HepG2 (cell line): ENCODE data around the gene TMEM53. TPM values are rescaled to one million over a fixed set of nuclear protein-coding genes. Genes with fewer than 3 reads are reported as not detected.

Experiments
- GLI4 ChIP-seq: sonication (generic); formaldehyde crosslinking; IDR thresholded peaks from 2 replicates; pipeline ENCODE4 v1.5.1; 2020; ENCODE audit warnings: missing genetic modification reagents, mild to moderate bottlenecking, moderate library complexity, borderline replicate concordance
- HOXA7 ChIP-seq: sonication (generic); formaldehyde crosslinking; IDR thresholded peaks from 2 replicates; pipeline ENCODE4 v1.8.1; 2022; ENCODE audit warnings: mild to moderate bottlenecking, missing genetic modification reagents, moderate library complexity
- KLF13 ChIP-seq: sonication (generic); formaldehyde crosslinking; IDR thresholded peaks from 2 replicates; pipeline ENCODE4 v1.4.0; 2020; ENCODE audit warnings: mild to moderate bottlenecking, missing genetic modification reagents
- MAF1 ChIP-seq: sonication (generic); formaldehyde crosslinking; IDR thresholded peaks from 2 replicates; pipeline ENCODE4 v1.5.0; 2020; ENCODE audit warnings: missing genetic modification reagents, borderline replicate concordance
- MXD1 ChIP-seq: sonication (generic); formaldehyde crosslinking; IDR thresholded peaks from 2 replicates; pipeline ENCODE4 v1.4.0; 2020; ENCODE audit warnings: mild to moderate bottlenecking, missing genetic modification reagents
- PREB ChIP-seq: sonication (generic); formaldehyde crosslinking; IDR thresholded peaks from 2 replicates; pipeline ENCODE4 v1.4.0; 2020; ENCODE audit warnings: missing genetic modification reagents
- RARA ChIP-seq: IDR thresholded peaks from 2 replicates; pipeline ENCODE4 v1.6.1; 2016; ENCODE audit warnings: missing genetic modification reagents, missing compliant biosample characterization
- SATB2 ChIP-seq: sonication (generic); formaldehyde crosslinking; IDR thresholded peaks from 2 replicates; pipeline ENCODE4 v1.5.0; 2020; ENCODE audit warnings: missing genetic modification reagents
- SOX6 ChIP-seq, 2 experiments: fragments of 450-650 bp in 1 of 2; sonication (generic) in 1 of 2; formaldehyde crosslinking in 1 of 2; IDR thresholded peaks; 2 replicates each; pipeline versions ENCODE4 v1.4.0 to v1.6.1; 2017 to 2020; ENCODE audit warnings: antibody characterized with exemption in 1 of 2, mild to moderate bottlenecking in 1 of 2, missing genetic modification reagents in 1 of 2
- SRF ChIP-seq: IDR thresholded peaks from 2 replicates; pipeline ENCODE4 v1.6.1; 2011; ENCODE audit warnings: mild to moderate bottlenecking, low read depth, low read length, moderate library complexity
- ZBTB39 ChIP-seq: sonication (generic); formaldehyde crosslinking; IDR thresholded peaks from 2 replicates; pipeline ENCODE4 v1.5.0; 2020; ENCODE audit warnings: missing genetic modification reagents
- ZNF296 ChIP-seq: sonication (generic); formaldehyde crosslinking; conservative IDR thresholded peaks from 2 replicates; pipeline ENCODE4 v1.5.0; 2020; ENCODE audit warnings: mild to moderate bottlenecking, missing genetic modification reagents
- ZNF30 ChIP-seq: sonication (generic); formaldehyde crosslinking; IDR thresholded peaks from 2 replicates; pipeline ENCODE4 v1.5.0; 2020; ENCODE audit warnings: mild to moderate bottlenecking, missing genetic modification reagents
- ZNF503 ChIP-seq: sonication (generic); formaldehyde crosslinking; IDR thresholded peaks from 2 replicates; pipeline ENCODE4 v1.4.0; 2020; ENCODE audit warnings: missing genetic modification reagents
- ZNF597 ChIP-seq: sonication (generic); formaldehyde crosslinking; IDR thresholded peaks from 2 replicates; pipeline ENCODE4 v1.5.0; 2020; ENCODE audit warnings: missing genetic modification reagents
- ZNF766 ChIP-seq: sonication (generic); formaldehyde crosslinking; IDR thresholded peaks from 2 replicates; pipeline ENCODE4 v1.5.0; 2020; ENCODE audit warnings: missing genetic modification reagents, borderline replicate concordance
- ZNF768 ChIP-seq: sonication (generic); formaldehyde crosslinking; IDR thresholded peaks from 2 replicates; pipeline ENCODE4 v1.4.0; 2020; ENCODE audit warnings: missing genetic modification reagents
- ZNF792 ChIP-seq: IDR thresholded peaks from 2 replicates; pipeline ENCODE4 v1.6.1; 2016
- polyA plus RNA-seq, 8 experiments: library from polyadenylated mRNA; depleted of rRNA in 3 of 8; stranded (reverse) in 7 of 8; unstranded in 1 of 8; fragments of >200 nt; fragmentation: Illumina TruSeq in 4 of 8; extraction: Trizol in 4 of 8; gene quantifications; 2 replicates each; pipeline versions ENCODE4 v1.2.1 to v1.2.3, GENCODE V29; 2011 to 2016; ENCODE audit warnings: low read depth in 4 of 8, missing spikeins in 1 of 8, mixed read lengths in 1 of 8; ENCODE audit not compliant: insufficient read depth in 1 of 8
- total RNA-seq, 5 experiments: library from RNA; depleted of rRNA; stranded (reverse); fragments of >200 nt; fragmentation: Illumina TruSeq; extraction: Trizol; gene quantifications; 2 replicates each; pipeline ENCODE4 v1.2.3, GENCODE V29; 2016; ENCODE audit warnings: low read depth in 1 of 5

TMEM53 gene
- total and polyA plus RNA-seq, 2 of the 13 experiments (the other 11 are each of a cell fraction or from before 2014, with no cell fraction given) = 12.6 to 20.2 TPM

- TF ChIP-seq ZBTB39 (no peak), PREB (CRISPR knock-in tag) (no peak), GLI4 (CRISPR knock-in tag) (no peak; the same call in 1 of the 2 replicates), SOX6 (IDR thresholded peaks at IDR 0.05) (no peak), SOX6 (CRISPR knock-in tag; IDR thresholded peaks at IDR 0.05) (peak; percentile 37; the same call in 1 of the 2 replicates), ZNF766 (peak; percentile 49; the same call in 1 of the 2 replicates), KLF13 (CRISPR knock-in tag) (0 out of 2 replicates have a peak, but pooled peaks have one; percentile 61), ZNF503 (CRISPR knock-in tag) (0 out of 2 replicates have a peak, but pooled peaks have one; percentile 52), SATB2 (0 out of 2 replicates have a peak, but pooled peaks have one; percentile 4), ZNF296 (CRISPR knock-in tag) (peak; percentile 61; the same call in 1 of the 2 replicates), ZNF597 (CRISPR knock-in tag) (0 out of 2 replicates have a peak, but pooled peaks have one; percentile 76), MXD1 (CRISPR knock-in tag) (no peak), HOXA7 (no peak), ZNF30 (CRISPR knock-in tag) (no peak), MAF1 (no peak), ZNF768 (CRISPR knock-in tag) (peak; percentile 17; the same call in 1 of the 2 replicates), RARA (CRISPR knock-in tag) (peak; percentile 40; the same call in 1 of the 2 replicates), ZNF792 (peak; percentile 78), SRF (peak; percentile 59)
Measured at GRCh38 chr1:44721485-44722361, 47.4 kb upstream of the TMEM53 start (continued).
